Hematopoietic multipotent progenitor cell treated with erythropoietin and hydrocortisone succinate and interleukin-3 and kit ligand, for 17 days (in vitro differentiated cells): Measurements from ENCODE around the gene STRADA.

ENCODE experiments used
- DNase-seq: peaks from one replicate; pipeline ENCODE4 v3.0.0-alpha.2; 2015; ENCODE audit warnings: low spot score

Gene STRADA

DNA sequence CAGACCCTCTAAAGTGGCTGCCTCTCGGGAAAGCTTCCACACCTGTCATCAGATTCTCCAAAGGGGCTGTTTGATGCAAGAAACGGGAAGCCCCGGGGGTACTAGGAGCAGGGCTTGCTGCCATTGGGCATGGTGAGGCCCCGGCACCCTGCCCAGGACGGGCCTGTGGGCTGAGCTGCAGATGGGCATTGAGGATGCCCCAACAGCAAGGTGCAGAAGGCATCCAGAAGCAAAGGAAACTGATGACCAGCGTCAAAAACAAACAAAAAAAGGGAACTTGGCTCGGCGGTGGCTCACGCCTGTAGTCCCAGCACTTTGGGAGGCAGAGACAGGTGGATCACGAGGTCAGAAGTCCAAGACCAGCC lies 40.2 kb downstream of the STRADA start:
- DNase-seq: no peak

DNA sequence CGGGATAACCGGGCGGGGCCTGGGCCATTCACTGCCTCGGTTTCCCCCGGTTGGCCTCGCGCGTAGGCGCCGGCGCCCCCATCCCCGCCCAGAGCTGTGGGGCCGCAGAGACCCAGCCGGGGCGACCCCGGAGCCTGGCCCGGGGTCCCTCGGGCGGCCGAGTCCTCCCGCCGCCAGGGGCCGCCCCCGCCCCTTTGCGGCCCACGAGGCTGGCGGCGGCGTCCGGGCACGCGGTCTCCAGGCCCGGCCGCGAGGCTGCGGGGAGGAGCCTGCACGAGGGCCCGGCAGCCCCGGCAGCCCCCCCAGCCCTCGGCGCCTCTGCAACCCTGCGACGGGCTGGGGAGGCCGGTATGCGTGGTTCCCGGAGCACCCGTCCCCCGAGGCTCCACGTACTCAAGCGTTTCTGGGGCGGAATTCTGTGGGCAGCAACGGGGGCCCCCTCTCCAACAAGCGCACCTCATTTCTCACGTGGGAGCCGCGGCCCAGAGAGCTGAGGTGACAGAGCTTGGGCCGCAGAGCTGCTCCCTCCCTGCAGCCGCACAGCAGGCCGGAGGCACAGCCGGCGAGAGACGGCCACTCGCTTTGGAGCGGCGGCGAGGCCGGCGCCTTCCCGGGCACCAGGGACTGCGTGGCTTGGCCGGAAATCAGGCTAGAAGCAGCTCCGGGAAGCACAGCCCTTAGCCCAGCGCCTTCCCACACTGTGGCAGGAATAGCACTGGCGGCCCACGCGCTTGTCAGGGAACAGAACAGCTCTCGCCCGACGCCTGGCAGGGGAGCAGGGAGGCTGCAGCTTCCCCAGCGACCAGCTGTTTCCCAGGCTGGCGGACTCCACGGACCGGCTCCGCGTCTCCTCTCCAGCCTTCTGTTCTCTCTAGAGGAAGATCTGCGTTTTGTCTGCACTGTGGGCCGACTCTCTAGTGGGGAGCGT lies 40.8 kb downstream of the STRADA start:
- no peak for DNase-seq

DNA sequence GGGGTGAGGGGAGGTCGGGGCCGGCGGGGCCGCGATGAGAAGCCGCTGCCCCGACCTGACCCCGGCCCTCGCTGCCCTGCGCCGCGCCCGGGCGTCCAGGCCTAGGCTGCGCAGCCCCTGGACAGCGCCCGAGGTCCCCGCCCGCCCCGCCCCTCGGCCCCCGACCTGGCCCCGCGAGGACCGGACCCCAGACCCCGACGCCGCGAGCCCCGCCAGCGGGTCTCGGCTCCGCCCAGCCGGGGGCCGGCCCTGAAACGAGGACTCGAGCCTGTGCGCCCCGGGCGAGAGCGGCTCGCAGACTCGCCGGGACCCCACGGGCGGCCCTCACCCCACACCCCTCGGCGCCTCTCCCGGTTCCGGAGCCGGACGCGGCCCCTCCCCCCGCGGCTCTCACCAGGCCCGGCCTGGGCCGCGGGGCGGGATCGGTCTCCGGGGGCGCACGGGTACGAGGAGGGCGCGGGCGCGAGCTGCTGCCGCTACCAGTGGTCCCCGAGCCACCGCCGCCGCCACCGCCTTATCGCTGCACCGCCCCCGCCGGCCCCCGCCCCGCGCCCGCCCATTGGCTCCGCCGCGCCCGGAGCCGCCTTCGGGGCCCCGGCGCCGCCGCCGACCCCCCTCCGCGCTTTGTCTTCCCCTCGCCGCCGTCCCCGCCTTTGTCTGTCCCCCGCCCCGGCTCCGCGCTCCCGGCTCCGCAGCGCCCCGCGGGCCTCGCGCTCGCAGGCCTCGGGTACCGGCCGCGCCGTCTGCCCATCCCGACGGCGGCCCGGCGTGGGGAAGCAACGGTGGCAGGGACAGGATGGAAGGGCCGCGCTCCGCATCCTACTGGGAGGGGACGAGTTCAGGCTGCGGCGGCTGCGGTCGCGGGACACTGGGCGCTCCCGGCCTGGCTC lies 41.7 kb downstream of the STRADA start, which contains the start of gene LIMD2:
TSS of gene LIMD2 (minus strand) at position 488 of the 890 bp plus-strand sequence. CDS start 827 bp downstream, outside the sequence.
- DNase-seq: no peak

DNA sequence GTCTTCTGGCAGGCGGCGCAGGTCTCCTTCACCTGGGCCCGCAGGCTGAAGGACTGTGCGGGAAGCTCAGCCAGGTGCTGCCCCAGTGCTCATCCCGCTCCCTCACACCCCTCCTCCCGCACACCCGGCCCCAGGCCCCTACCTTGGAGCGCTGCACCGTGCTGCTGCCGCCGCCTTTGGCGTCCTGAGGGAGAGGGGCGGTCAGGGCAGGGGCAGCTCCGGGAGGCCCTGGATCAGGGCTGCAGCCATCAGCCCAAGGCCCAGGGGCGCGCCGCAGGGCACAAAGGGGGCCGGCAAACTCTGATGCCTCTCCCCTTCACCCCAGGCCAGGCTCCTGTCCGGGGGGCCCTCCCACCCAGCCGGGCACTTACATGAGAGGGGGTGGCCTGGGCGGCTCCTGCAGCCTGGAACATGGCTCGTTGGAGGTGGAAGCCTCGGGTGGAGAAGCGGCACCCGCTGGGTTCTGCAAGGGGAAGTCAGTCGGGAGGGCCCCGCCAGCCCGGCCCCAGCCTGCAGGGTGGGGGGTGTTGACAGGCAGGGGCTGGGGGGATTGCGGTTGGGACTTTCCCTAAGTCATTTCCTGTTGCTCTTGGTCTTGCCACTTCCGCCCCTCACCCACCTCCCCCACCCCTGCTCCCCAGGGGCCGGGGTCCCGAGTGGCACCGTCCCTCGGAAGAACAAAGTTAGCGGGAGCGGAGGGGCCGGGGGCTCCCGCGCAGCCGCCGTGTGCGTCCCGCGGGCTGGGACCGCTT lies 42.5 kb downstream of the STRADA start:
- DNase-seq: no peak

DNA sequence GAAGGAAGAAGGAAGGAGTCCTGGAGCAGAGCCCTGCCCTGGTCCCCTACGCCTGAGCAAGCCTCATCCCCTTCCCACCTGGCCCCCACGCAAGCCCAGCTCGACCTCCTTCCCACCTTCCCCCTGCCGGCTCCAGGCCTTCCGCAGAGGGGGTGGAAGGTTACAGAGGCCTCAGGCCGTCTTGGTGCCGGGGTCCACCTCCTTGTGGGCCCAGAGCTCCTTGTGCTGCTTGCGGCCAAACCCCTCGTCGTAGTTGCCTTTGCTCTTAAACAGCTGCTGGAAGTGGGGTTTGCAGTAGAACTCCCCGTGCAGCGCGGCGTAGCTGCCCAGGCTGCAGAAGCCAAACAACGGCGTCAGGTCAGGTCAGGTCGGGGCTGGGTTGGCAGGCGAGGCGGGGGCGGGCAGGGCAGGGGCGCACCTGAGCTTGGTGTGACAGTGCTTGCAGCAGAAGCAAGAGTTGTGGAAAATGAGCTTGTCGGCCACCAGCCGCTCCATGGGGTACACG lies 43.2 kb downstream of the STRADA start:
- DNase-seq: no peak

DNA sequence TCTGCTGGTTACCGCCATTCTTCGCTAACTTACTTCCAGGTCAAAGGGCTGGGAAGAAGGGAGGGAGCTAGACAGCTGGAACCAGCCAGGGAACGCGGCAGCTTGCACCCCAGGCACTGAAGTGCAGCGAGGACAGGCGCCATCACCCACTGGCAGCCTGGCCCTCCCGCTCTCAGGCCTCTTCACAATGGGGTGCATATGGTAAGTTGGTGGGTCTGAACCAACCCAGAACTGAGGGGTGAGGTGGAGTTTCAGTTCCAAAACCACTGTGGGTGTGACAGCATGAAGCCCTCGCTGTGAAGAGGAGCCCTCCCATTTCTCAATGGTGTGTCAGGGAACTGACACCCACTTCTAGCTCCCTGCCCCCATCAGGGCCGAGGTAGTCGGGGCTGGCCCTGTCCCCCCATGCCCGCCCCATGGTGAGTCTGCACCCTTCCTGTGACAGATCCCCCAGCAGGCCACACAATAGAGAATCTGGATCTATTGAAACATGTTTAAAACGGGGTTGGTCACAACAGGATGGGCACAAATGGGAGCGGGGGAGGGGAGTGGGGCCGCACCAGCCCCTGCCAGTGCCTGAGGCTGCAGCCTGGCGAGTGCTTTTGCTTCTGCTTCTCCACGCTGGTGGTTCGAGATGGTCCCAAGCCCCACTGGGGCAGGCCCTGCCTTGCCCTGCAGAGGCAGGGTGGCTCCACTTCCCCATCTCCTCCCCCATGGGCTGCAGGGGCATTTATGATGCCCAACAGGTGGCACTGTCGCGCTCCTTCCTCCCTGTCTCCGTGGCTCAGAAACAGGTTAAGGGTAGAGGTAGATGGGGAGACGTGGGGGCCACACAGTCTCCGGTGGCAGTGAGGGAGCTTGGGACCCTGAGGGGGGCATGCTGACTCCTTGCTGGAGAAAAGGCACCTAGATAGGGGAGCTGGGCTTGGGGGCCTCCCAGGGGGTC lies 44.0 kb downstream of the STRADA start:
- peak; percentile 66 for DNase-seq

DNA sequence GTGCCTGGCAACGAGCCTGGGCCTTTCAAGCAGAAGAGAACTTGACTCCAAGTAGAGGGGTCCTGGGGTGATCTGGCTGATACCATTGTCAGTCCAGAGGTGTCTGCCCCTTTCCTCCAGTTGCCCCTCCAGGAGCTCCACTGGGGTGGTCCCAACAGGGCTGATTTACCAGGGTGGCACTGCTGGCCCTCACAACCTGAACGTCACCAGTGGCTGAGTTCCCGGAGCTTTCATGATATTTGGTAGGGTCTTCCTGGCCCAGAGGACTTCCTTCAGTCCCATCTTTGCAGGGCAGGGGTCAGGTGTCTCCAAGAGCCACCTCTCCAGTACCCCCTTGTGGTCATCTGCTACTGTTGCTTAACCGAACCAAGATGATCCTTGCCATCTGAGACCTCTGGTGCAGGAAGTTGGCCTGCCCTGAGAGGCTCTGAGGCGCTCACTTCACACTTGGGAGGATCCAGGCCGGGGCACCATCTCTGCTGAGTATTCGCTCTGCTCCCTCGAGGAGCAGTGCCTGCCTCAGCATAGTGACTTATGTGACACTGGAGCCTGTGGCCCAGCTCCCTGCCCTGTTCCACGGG lies 45.1 kb downstream of the STRADA start:
- DNase-seq: no peak

DNA sequence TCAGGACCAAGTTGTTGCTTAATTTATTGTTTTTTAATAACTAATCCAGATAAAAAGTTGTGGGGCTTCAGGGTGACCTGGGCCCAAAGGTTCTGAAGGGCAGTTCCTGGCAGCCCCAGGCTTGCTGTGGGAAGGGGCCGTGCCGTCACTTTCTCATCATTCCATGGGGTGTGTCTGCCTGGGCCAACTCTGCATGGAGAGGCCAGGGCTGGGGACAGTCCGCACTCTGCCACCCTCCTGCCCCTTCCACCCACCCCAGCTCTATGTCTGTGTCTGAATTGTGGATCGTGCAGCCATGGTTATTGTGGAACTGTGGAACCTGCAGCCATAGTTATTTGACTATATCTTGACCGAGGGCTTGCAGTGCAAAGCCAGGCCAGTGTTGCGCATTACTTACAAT lies 45.7 kb downstream of the STRADA start:
- no peak for DNase-seq

DNA sequence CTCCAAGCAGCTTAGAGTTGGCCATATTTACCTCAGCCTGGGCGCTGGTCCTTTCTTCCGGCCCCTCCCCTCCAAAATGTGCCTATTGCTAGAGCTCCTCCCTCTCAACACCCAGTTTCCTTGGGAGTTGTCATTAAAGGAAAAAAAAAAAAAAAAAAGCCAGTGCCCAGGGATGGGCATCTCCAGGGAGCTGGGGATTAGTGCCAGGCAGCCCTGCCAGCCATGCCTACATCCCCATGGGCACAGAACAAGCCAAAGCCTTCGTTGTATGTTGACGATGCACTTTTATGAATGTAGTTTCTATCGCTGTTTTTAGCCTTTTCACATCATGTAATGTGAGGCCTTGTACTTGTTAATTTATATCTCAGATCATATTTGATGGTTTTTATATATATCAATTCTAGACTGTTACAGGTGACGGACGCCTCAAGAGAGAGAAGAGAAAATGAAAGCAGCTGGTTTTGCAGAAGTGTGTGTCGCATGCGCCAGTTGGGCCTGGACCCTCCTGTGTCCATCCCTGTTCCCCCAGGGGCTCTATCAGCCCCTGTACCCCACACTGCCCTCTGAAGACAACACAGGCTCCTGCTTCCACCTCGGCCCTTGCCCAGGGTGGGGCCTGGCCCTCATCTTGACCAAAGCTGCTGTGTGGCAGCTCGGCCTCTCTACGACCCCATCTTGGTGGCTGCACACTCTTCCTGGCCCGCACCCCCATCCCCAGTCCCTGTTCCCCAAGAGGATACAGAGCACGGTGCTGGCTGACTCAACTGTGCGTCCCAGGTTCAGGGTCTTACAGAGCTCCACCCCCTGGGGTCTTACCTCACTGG lies 46.4 kb downstream of the STRADA start:
- DNase-seq: no peak

DNA sequence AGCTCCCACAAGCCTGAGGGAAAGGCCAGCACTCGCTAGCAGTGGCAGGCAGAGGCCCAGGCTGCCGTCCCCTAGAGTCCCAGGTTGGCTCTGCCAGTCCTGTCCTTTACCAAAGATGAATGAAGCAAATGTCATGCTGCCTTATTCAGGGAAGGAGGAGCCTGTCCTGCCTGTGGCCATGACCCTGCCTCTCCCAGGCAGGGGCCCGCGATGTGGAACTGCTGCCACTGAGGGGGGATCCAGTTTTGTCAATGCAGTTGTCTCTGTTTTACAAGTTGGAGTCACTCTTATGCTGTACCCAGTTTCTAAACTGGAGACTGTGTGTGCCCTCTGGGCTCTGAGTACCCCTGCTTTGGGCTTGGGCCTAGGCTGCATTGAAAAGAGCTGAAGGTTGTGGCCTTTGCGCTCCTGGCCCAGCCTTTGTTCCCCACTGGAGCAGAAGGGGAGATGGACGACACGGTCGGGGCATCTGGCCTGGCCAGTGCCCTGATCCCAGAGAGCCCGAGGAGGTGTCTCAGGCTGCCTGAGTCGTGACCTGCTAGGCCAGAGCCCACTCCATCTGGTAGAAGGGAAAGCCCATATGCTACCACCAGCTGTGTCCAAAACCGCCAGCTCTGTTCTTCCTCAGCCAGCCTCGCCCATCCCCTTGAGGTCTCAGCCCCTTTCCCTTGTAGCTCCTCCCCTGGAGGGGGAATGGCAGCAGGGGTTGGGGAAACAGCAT lies 47.2 kb downstream of the STRADA start:
- no peak for DNase-seq

DNA sequence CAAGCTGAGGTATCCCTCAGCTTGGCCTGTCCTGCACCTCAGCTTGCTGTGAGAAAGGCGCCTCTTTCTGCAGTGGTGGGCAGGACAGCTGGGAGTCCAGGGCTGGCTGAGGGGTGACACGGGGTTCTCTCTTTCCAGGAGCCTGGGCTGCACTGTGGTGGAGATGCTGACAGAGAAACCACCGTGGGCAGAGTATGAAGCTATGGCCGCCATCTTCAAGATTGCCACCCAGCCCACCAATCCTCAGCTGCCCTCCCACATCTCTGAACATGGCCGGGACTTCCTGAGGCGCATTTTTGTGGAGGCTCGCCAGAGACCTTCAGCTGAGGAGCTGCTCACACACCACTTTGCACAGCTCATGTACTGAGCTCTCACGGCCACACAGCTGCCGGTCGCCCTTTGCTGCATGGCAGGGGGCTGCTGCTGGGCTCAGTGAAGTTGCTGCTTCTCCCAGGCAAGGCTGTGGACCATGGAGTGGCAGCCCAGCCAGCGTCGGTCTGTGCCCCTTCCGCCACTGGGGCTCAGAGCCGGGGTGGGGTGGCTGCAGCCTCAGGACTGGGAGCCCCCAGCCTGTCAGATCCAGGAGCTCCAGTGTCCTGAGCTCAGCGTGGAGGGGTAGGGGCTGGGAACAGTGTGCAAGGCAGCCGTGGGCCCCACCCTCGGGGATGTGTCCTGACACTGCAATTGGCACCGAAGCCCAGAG lies 48.0 kb downstream of the STRADA start:
- no peak for DNase-seq

DNA sequence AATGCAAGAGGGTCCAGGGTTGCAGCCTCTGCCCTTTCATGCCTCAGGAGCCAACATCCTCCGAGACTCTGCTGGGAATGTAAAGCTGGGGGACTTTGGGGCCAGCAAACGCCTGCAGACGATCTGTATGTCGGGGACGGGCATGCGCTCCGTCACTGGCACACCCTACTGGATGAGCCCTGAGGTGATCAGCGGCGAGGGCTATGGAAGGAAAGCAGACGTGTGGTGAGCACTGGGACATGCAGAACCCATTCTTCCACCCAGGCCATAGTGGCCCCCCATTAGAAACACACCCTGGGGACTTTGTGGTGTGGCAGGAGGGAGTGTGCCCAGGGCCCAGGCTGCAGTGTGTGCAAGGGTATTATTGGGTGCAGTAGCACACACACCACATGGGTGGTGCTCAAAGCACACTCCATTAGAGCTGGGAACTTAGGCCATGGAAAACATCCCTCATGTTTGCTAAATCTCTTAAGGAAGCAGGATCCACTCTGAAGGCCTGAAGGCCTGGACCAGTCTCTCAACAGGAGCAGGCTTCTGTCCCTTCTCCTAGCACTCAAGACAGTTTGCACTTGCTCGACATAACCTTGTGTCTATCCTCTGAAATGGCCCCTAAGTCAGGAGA lies 49.3 kb downstream of the STRADA start:
- DNase-seq: no peak

DNA sequence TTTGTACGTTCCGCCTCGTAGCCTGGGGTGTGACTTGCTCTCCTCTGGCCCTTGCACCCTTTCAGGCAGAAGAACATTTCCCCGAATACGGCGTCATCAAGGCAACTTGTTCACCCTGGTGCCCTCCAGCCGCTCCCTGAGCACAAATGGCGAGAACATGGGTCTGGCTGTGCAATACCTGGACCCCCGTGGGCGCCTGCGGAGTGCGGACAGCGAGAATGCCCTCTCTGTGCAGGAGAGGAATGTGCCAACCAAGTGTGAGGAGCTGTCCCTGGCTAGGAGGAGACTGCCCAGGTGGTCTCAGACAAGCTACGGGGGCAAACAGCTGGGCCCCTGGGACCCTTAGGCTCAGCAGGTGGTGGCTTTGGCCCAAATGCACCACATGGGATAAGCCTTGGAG lies 52.1 kb downstream of the STRADA start:
- no peak for DNase-seq

DNA sequence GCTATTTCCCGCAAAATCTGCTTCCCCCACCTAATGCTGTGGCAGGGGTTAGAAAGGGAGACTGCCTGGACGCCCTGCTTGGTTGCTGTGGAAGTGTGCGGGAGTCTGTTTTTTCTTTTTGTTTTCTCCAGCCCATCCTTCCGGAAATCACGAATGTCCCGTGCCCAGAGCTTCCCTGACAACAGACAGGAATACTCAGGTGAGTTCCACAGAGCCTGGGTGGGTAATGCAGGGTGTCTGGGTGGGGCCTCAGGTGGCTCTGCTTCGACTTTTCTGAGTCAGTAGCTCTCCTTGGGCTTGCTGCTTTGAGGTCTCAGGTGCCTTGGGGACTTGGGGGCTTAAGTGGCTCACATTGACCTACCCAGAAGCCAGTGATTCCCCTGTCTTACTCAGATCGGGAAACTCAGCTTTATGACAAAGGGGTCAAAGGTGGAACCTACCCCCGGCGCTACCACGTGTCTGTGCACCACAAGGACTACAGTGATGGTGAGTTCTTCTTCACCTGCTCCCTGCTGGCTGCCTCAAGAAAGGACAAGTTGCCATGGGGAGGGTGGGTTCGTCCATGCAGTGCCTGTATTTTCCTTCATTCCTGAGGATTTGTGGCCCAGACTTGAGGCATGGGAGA lies 53.1 kb downstream of the STRADA start:
- DNase-seq: no peak

DNA sequence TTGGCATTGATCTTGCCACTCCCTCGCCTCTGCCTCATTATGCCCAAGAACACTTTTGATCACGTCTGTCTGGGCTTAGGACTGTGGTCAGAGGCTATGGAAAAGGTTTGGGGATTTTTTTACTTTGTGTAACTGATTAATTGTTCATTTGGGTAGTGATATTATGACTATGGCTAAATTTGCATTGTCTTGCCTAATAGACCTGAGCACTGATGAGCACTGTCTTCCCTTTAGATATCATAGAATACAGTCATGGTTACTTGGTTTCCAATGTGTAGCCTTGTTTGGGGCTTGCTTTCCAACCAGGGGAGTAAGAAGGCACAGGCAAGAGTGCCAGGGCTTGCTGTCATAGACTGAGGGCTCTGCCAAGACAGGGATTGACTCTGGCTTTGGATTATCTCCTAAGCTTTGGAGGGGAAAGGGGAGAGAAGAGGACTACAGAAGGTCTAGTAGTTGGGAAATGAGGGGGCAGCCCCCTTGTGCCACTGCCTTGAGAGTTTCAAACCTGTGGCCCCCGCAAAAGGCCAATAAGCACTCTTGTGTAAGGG lies 55.4 kb downstream of the STRADA start:
- no peak for DNase-seq

DNA sequence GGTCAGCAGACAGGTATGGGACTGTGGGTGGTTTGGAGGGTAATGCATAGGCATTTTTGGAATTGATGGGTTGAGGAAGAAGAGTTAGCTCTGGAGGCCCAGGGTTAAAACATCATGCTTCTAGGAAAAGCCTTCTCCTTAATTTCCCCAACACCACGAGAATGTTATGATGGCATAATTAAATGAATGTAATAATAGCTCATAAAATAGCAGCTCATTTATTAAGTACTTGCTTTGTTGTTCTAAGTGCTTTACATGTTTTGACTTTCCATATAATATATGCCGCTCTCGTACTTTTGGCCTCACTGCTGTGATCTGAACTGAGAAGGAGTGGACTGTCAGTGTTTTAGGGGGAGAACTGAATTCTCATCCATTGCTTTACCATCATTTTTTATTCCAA lies 56.0 kb downstream of the STRADA start:
- DNase-seq: no peak

DNA sequence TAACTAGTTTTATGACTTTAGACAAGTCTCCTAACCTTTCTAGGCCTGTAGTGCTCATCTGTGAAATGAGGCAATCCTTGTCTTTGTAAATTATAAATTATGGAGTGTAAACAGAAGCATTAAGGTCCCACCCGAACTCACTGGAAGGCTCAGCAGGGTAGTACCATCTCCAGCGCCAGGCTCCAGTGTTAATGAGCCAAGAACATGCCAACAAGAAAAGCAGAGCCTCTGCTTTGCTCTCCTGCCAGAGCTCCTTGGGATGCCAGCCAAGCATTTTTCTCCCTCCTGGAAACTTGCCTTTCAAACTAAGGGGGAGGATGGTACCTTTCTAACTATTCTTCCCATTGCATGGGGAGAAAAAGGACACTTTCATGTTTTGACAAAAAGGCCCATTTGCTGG lies 56.6 kb downstream of the STRADA start:
- DNase-seq: no peak
